Fibroblast of the aortic adventitia (primary cell): ENCODE results near the gene ZNF710. TPM values are rescaled to one million over a fixed set of nuclear protein-coding genes. Genes with fewer than 3 reads are reported as not detected.

ENCODE experiments used
- DNase-seq: peaks from one replicate; pipeline ENCODE4 v3.0.0-alpha.2; 2010; ENCODE audit warnings: low read depth
- H3K4me3 ChIP-seq: 2 replicates; pipeline ENCODE4 v1.5.1; 2011; ENCODE audit warnings: low read depth, mild to moderate bottlenecking, control low read depth, low read length, moderate library complexity
- total RNA-seq: library from RNA; depleted of rRNA; stranded (reverse); fragments of >200 nt; gene quantifications from 2 replicates; pipeline ENCODE4 v1.2.3, GENCODE V29; 2012; ENCODE audit warnings: low replicate concordance
- TF ChIP-seq, protein P1 (sequence below): IDR thresholded peaks from 2 replicates; pipeline ENCODE4 v1.5.1; 2011; ENCODE audit warnings: mild to moderate bottlenecking, low read length, control low read depth, inconsistent platforms; ENCODE audit not compliant: insufficient read depth

Gene ZNF710
- total RNA-seq, 1 donor = 8.7 TPM

DNA sequence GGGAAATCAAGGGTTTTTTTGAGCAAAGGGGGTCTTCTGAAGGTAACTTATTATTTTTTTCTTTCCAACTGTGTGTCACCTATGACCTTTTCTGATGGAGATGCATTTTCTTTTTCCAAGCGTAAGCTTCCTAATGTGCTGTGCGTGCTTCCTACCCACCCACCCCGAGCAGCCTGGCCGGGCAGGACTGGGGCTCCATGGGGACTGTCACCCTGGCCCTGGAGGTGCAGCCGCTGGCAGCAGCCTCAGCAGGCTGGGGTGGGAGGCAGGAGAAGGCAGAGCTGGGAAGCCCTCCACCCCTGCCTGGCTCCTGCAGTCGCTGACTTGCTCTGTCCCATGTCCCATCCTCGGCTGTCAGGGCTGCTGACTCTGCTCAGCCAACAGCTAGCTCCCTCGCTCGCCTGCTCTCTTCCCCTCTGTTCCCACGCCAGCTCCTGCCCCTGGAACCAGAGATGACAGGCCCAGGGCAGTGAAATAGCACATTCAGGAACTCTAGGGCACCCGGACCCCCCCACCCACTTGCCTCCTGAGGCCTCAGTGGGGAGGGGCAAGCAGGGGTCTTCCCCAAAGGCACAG is 79.8 kb downstream of the ZNF710 start:
- H3K4me3 ChIP-seq = no peak overlapping the region
- DNase-seq = no peak
- TF ChIP-seq, protein P1, sequence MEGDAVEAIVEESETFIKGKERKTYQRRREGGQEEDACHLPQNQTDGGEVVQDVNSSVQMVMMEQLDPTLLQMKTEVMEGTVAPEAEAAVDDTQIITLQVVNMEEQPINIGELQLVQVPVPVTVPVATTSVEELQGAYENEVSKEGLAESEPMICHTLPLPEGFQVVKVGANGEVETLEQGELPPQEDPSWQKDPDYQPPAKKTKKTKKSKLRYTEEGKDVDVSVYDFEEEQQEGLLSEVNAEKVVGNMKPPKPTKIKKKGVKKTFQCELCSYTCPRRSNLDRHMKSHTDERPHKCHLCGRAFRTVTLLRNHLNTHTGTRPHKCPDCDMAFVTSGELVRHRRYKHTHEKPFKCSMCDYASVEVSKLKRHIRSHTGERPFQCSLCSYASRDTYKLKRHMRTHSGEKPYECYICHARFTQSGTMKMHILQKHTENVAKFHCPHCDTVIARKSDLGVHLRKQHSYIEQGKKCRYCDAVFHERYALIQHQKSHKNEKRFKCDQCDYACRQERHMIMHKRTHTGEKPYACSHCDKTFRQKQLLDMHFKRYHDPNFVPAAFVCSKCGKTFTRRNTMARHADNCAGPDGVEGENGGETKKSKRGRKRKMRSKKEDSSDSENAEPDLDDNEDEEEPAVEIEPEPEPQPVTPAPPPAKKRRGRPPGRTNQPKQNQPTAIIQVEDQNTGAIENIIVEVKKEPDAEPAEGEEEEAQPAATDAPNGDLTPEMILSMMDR = no peak

DNA sequence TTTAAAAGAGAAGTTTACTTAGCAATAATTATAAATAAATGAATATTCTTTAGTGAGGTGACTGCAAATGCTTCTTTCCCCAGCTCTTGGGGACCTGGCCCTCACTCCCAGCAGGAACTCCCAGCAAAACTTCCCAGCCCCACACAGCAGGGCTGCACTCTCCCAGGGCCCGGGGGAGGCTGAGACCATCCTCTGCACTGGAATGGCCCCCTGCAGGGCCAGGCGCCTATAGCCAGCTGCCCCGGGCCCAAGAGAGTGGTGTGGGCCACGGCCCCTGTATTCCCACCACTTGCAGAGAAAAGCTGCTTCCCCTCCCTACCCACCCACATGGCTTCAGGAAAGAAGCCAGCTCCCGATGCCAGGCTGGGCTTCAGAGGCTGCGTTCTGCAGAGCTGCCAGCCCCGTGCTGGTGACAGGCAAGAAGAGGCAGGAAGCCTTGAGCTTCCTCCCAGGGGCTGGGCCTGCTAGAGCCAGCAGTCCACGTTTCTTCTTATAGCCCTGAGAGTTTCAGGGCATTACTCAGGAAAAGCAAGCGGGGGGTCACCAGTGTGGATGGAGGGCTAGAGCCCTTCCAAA is 81.1 kb downstream of the ZNF710 start:
- no peak overlapping the region for H3K4me3 ChIP-seq
- DNase-seq = no peak
- TF ChIP-seq, protein P1 = no peak

DNA sequence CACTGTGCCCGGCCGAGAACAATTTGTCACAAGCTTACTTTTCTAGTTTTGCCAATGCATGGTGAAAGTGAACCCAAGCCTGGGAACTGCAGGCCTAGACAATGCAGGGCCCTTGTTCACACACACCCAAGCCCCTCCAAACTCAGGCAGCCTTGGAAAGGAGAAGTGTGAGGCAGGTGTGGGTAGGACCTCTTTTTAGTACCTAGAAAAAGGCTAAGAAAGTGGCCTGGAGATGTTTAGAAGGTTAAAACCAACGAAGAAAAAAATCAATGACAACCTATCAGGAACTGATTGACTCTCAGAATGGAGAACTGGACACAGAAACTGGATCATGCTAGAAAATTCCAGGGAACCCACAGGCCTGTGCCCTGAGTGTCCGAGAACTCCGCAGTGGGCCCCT is 82.3 kb downstream of the ZNF710 start:
- TF ChIP-seq, protein P1 = no peak
- no peak overlapping the region for H3K4me3 ChIP-seq
- DNase-seq = no peak

DNA sequence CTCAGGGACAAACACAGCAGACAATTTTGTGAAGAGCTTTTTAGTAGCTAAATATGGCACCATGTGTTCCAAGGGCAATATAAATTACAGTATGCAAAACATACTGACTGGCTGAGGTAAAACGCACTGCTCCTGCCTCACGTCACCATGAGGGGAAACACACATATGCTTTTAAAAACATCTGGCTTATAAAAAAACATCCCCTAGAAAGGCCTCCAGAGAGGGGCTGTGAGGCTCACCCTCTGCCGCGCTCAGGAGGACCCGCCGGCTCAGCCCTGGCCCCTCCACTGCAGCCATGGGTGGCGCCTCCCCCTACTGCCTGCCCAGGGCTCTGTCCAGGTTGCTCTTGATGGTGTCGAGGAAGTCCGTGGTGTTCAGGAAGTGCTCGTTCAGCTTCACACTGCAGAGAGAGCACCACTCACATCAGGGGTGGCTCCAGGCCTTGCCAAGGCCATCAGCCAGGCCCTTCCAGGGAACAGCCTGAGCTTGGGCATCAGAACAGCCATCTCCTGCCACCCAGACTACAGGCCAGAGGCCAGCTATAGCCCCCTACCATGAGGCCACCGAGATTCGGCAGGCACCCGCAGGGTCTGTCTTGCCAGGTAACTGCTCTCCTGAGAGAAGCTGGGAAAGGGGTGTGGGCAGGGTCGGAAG is 83.0 kb downstream of the ZNF710 start:
- H3K4me3 ChIP-seq = no peak overlapping the region
- DNase-seq = no peak
- TF ChIP-seq, protein P1 = no peak

DNA sequence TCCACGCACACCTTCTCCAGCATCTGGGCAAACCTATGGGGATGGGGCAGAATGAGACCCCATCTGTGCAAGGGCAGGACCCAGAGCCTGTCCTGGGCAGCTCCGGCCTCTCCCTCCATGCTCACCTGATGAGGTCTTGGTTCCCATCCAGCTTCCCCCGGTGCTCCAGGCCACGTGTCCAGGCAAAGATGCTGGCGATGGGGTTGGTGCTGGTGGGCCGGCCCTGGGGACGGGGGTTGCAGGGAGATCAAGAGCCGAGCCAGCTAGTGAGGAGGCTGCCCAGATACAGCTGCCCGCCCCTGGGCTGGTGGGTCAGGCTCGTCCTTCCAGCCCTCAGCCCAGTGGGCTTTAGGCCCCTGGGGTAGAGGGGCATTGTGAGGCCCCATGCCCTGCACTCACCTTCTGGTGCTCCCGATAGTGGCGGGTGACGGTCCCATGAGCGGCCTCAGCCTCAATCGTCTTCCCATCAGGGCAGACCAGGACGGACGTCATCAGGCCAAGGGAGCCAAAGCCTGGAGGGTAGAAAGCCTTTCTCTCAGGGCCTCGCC is 83.8 kb downstream of the ZNF710 start:
- no peak for DNase-seq
- TF ChIP-seq, protein P1 = no peak
- H3K4me3 ChIP-seq = no peak overlapping the region

DNA sequence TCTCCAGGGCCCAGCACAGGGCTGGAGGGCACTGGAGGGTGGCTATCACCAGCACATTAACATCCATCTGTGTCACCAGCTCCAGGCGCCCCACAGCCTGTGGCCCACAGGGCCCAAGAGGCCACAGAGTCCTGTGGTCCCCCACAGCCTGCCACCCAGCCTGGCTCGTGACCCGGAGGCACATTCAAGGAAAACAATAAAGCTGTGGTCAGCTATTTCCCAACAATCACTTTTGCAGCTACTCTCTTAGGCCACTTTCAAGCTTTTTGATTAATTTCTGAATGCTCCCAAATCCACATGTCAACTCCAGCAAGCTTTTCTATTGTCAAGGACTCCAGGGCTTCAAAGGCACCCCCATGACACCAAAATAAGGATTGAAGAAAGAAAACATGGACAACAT is 84.4 kb downstream of the ZNF710 start:
- TF ChIP-seq, protein P1 = no peak
- no peak for DNase-seq
- no peak overlapping the region for H3K4me3 ChIP-seq
